ENCODE data around the gene PDGFRB. TPM values are rescaled to one million over a fixed set of nuclear protein-coding genes. Genes with fewer than 3 reads are reported as not detected.

Gene PDGFRB
- total and polyA plus RNA-seq, 4 donors, result 33.6 to 215 (median 78.3) TPM

DNA sequence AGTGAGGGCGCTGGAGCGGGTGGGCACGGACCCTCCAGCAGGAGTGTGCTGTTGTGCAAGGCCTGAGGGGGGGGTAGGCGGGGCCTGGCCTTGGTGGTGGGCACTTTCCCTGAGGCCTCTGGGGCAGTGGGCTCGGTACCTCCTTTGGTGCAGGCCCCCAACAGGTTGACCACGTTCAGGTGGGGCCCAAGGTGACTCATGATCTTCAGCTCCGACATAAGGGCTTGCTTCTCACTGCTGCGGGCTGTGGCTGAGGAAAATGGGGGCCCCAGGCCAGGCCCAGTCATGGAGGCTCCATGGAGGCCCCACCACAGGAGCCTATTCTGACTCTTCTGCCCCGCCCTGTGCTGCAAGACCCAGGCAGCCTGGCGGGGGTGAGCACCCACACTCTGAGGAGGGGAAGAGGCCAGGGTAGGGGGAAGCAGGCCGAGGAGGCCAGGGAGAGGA lies 31.5 kb downstream of the PDGFRB start:
- Histone ChIP-seq H3K27ac (ENCODE audit: low read depth in 1 of 2, low read length in 1 of 2) (no peak overlapping the region), H3K9ac (ENCODE audit: insufficient read depth in 1 of 2, low read length in 2 of 2) (no peak overlapping the region), H3K4me3 (no peak overlapping the region), H3K36me3 (ENCODE audit: control insufficient read depth in 4 of 4, insufficient read depth in 4 of 4, low read length in 4 of 4) (peaks cover 0 to 64% (median 33%) of the 10 kb centered on the region in 4 donors), H3K27me3 (ENCODE audit: control insufficient read depth in 3 of 3, insufficient read depth in 3 of 3, low read length in 2 of 3) (no peaks in the 10 kb centered on the region), H3K9me3 (ENCODE audit: control insufficient read depth in 4 of 4, insufficient read depth in 3 of 4, low read length in 3 of 4) (no peaks in the 10 kb centered on the region), H3K4me1 (ENCODE audit: control insufficient read depth in 5 of 5, insufficient read depth in 5 of 5, low read length in 5 of 5) (peaks cover 0 to 5% (median 0%) of the 10 kb centered on the region in 5 donors)
- TF ChIP-seq CTCF (IDR thresholded peaks at IDR 0.05; ENCODE audit: control extremely low read depth, extremely low read depth), result no peak
- no peak for ATAC-seq (ENCODE audit: insufficient read depth, low FRiP score)
- WGBS, 2 donors, result 71 to 81% methylated on average over 11 of the region's 11 CpGs
- DNase-seq, result no peak

- TF ChIP-seq CTCF (IDR thresholded peaks at IDR 0.05; ENCODE audit: control extremely low read depth, extremely low read depth), result no peak
- H3K4me3 ChIP-seq, result no peak overlapping the region
- DNase-seq (no peak), ATAC-seq (ENCODE audit: insufficient read depth, low FRiP score) (no peak)
- 37 to 52% methylated on average over 4 of the region's 4 CpGs for WGBS, 2 donors
- H3K9ac ChIP-seq (ENCODE audit: insufficient read depth in 1 of 2, low read length in 2 of 2), result no peak overlapping the region
- peaks cover 0 to 64% (median 33%) of the 10 kb centered on the region in 4 donors for H3K36me3 ChIP-seq (ENCODE audit: control insufficient read depth in 4 of 4, insufficient read depth in 4 of 4, low read length in 4 of 4)
- no peaks in the 10 kb centered on the region for H3K9me3 ChIP-seq (ENCODE audit: control insufficient read depth in 4 of 4, insufficient read depth in 3 of 4, low read length in 3 of 4)
- no peaks in the 10 kb centered on the region for H3K27me3 ChIP-seq (ENCODE audit: control insufficient read depth in 3 of 3, insufficient read depth in 3 of 3, low read length in 2 of 3)
- H3K4me1 ChIP-seq (ENCODE audit: control insufficient read depth in 5 of 5, insufficient read depth in 5 of 5, low read length in 5 of 5), result peaks cover 0 to 5% (median 0%) of the 10 kb centered on the region in 5 donors
- no peak overlapping the region for H3K27ac ChIP-seq (ENCODE audit: low read depth in 1 of 2, low read length in 1 of 2)
These were observed 32.1 kb downstream of the PDGFRB start for GRCh38 chr5:150123542-150123941.

GRCh38 chr5:150122536-150123481 lies 32.8 kb downstream of the PDGFRB start:
- H3K9me3 ChIP-seq (ENCODE audit: control insufficient read depth in 4 of 4, insufficient read depth in 3 of 4, low read length in 3 of 4), result no peaks in the 10 kb centered on the region
- WGBS, 2 donors, result 92 to 96% methylated on average over 15 of the region's 15 CpGs
- peaks cover 0 to 5% (median 0%) of the 10 kb centered on the region in 5 donors for H3K4me1 ChIP-seq (ENCODE audit: control insufficient read depth in 5 of 5, insufficient read depth in 5 of 5, low read length in 5 of 5)
- H3K9ac ChIP-seq (ENCODE audit: insufficient read depth in 1 of 2, low read length in 2 of 2), result no peak overlapping the region
- ATAC-seq (ENCODE audit: insufficient read depth, low FRiP score) (no peak), DNase-seq (no peak)
- TF ChIP-seq CTCF (IDR thresholded peaks at IDR 0.05; ENCODE audit: control extremely low read depth, extremely low read depth), result no peak
- H3K36me3 ChIP-seq (ENCODE audit: control insufficient read depth in 4 of 4, insufficient read depth in 4 of 4, low read length in 4 of 4), result peaks cover 0 to 65% (median 33%) of the 10 kb centered on the region in 4 donors
- H3K27ac ChIP-seq (ENCODE audit: low read depth in 1 of 2, low read length in 1 of 2), result no peak overlapping the region
- H3K4me3 ChIP-seq, result no peak overlapping the region
- no peaks in the 10 kb centered on the region for H3K27me3 ChIP-seq (ENCODE audit: control insufficient read depth in 3 of 3, insufficient read depth in 3 of 3, low read length in 2 of 3)

Measured in lung (tissue), 12 donors.